ENCODE results near the gene DMRTA2.

DMRTA2 gene

DNA sequence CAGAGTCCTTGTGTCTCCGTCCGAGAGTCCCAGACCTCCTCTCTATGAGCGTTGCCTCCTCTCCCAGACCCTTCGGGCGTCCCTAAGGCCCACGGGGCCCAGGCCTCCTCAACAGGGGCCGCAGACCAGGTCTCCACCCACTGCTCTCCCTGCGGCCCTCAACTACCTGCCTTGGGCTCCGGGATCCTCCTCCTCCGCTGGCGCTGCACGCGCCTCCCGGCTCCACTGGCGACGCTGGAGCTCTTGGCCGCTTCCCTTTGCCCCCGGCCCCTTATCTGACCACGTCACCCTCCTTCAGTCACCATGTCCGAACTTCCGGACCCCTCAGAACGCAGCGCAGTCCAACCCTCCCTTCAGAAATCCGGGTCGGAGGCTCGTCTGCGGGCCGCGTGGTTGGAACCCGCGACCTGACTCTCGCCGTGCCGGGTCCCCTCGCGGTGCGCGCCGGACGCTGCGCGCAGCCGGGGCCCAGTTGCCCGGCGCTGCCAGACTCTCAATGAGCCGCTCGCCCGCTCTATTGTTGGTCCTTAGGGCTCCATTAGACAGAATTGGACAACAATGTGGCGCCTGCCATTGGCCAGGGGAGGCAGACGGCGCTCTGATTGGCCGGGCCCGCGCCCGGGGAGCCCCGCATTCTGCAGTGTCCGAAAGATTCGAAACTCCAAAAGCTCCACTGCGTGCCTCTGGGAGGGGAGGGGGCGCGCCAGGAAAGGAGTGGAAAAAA is at the start of gene DMRTA2:
Gene DMRTA2, minus strand, starts transcription at position 498 of the 724 bp plus-strand sequence. CDS start 1,907 bp downstream, outside the sequence.
- no peak for DNase-seq (ENCODE audit: extremely low read depth, insufficient read length)
- H3K36me3 ChIP-seq (ENCODE audit: control insufficient read depth, insufficient read depth, low read length): no peaks in the 10 kb centered on the region
- H3K27me3 ChIP-seq (replicated peaks; ENCODE audit: control insufficient read depth, insufficient read depth, low read length): peaks cover 8% of the 10 kb centered on the region
- TF ChIP-seq, protein P1, sequence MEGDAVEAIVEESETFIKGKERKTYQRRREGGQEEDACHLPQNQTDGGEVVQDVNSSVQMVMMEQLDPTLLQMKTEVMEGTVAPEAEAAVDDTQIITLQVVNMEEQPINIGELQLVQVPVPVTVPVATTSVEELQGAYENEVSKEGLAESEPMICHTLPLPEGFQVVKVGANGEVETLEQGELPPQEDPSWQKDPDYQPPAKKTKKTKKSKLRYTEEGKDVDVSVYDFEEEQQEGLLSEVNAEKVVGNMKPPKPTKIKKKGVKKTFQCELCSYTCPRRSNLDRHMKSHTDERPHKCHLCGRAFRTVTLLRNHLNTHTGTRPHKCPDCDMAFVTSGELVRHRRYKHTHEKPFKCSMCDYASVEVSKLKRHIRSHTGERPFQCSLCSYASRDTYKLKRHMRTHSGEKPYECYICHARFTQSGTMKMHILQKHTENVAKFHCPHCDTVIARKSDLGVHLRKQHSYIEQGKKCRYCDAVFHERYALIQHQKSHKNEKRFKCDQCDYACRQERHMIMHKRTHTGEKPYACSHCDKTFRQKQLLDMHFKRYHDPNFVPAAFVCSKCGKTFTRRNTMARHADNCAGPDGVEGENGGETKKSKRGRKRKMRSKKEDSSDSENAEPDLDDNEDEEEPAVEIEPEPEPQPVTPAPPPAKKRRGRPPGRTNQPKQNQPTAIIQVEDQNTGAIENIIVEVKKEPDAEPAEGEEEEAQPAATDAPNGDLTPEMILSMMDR (IDR thresholded peaks at IDR 0.05; ENCODE audit: insufficient read depth, low read length, poor library complexity, severe bottlenecking): no peak
- H3K4me3 ChIP-seq (replicated peaks; ENCODE audit: low read depth, low read length): peak within 1 kb of the TSS; percentile 64

DNA sequence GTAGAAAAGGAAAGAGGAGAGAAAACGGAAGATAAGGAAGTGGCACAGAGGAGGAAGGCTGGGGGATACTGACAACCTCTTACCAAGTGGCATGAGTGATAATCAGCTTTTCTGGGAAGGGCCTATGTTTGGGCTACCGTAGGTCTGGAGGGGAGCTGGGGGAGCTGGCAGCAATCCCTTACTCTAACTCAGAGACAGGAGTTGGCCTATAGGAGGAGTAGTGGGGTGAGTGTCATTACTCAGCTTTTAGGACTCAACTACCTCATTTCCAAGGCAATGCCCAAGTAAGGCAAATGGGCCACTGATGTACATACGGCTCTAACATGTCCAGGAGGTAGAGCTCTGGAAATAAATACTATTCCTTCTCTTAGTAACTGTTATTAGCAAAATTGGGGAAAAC is 48.7 kb upstream of the DMRTA2 start:
- no peak for DNase-seq (ENCODE audit: extremely low read depth, insufficient read length)
- TF ChIP-seq, protein P1 (IDR thresholded peaks at IDR 0.05; ENCODE audit: insufficient read depth, low read length, poor library complexity, severe bottlenecking): no peak
- no peaks in the 10 kb centered on the region for H3K27me3 ChIP-seq (replicated peaks; ENCODE audit: control insufficient read depth, insufficient read depth, low read length)
- peaks cover 2% of the 10 kb centered on the region; the same call in 1 of the 2 replicates for H3K36me3 ChIP-seq (ENCODE audit: control insufficient read depth, insufficient read depth, low read length)
- H3K4me3 ChIP-seq (replicated peaks; ENCODE audit: low read depth, low read length): no peak overlapping the region

DNA sequence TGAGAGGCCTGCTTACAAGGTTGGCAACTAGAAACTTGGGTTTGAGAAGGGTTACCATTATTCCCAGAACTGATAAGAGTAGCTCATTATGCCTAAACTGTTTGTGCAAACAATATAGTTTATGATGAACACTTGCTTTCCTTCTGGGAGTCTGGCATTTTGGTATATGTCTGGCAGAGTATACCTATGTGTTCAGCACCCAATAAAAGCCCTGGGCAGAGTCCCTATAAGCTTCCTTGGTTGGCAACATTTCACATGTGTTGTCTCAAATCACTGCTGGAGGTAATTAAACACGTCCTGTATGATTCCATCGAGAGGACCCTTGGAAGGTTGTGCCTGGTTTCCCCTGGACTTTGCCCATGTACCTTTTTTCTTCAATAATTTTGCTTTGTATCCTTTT is 39.7 kb upstream of the DMRTA2 start:
- Histone ChIP-seq H3K4me3 (replicated peaks; ENCODE audit: low read depth, low read length) (no peak overlapping the region), H3K36me3 (ENCODE audit: control insufficient read depth, insufficient read depth, low read length) (no peaks in the 10 kb centered on the region), H3K27me3 (replicated peaks; ENCODE audit: control insufficient read depth, insufficient read depth, low read length) (no peaks in the 10 kb centered on the region)
- no peak for DNase-seq (ENCODE audit: extremely low read depth, insufficient read length)
- TF ChIP-seq, protein P1 (IDR thresholded peaks at IDR 0.05; ENCODE audit: insufficient read depth, low read length, poor library complexity, severe bottlenecking): no peak

DNA sequence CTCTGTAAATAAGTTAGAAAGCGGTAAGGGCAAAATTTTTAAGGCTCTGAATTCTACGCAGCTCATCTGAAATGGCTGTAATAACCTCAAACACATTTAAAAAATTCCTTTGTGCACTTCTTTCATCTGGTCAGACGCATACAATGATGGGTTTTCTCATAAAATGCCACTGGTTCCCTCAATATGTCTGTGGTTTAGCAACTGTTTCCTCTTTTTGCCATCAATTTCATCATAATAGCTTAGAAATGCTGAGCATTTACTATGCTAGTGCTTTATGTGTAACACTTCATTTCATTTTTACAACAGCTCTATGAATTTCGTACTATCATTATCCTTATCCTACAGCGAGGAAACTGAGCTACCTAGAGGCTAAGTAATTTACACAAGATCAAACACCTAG is 35.3 kb upstream of the DMRTA2 start:
- no peak overlapping the region for H3K4me3 ChIP-seq (replicated peaks; ENCODE audit: low read depth, low read length)
- H3K27me3 ChIP-seq (replicated peaks; ENCODE audit: control insufficient read depth, insufficient read depth, low read length): no peaks in the 10 kb centered on the region
- H3K36me3 ChIP-seq (ENCODE audit: control insufficient read depth, insufficient read depth, low read length): no peaks in the 10 kb centered on the region; the same call in 1 of the 2 replicates
- no peak for DNase-seq (ENCODE audit: extremely low read depth, insufficient read length)
- TF ChIP-seq, protein P1 (IDR thresholded peaks at IDR 0.05; ENCODE audit: insufficient read depth, low read length, poor library complexity, severe bottlenecking): no peak

DNA sequence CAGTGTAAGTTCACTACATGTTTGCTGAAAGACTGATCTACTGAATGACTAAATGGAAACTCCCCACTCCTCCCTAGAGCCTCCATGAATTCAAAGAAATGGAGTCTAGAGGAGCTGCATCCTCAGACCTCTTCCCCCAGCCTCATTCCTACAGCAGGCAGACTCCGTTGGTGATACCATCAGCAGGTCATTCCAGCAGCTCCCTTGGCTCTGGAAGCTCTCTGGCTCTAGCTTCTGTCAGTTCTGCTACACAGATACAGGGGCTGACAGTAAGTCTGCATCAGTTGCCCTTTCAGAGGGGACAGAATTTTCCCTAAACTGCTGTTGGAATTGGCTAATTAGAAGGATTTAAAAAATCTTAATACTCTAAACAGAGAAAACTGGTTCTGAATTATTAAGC is 31.7 kb upstream of the DMRTA2 start:
- H3K27me3 ChIP-seq (replicated peaks; ENCODE audit: control insufficient read depth, insufficient read depth, low read length): no peaks in the 10 kb centered on the region
- no peak for DNase-seq (ENCODE audit: extremely low read depth, insufficient read length)
- TF ChIP-seq, protein P1 (IDR thresholded peaks at IDR 0.05; ENCODE audit: insufficient read depth, low read length, poor library complexity, severe bottlenecking): no peak
- H3K4me3 ChIP-seq (replicated peaks; ENCODE audit: low read depth, low read length): no peak overlapping the region
- H3K36me3 ChIP-seq (ENCODE audit: control insufficient read depth, insufficient read depth, low read length): no peaks in the 10 kb centered on the region; the same call in 1 of the 2 replicates

Data from GM06990 (cell line).